NCI-H1436 (cell line): ENCODE measurements around the gene BLOC1S1.
A peak's percentile ranks its signal among the peaks of the same experiment; 100 is the strongest.

ENCODE experiments used
- DNase-seq: peaks from one replicate; lab custom pipeline; 2025; lab: John Stamatoyannopoulos, UW

BLOC1S1 gene

GRCh38 chr12:55711786-55712553 lies 3.9 kb upstream of the BLOC1S1 start:
- DNase-seq = no peak

- DNase-seq = no peak
Measured at GRCh38 chr12:55712700-55713415, 3.0 kb upstream of the BLOC1S1 start.

- no peak for DNase-seq
Measured at GRCh38 chr12:55713721-55714120, 2.1 kb upstream of the BLOC1S1 start.

- DNase-seq = no peak
Measured at GRCh38 chr12:55715169-55715764, 579 bp upstream of the BLOC1S1 start.

- DNase-seq = no peak
Measured at GRCh38 chr12:55716582-55716957, 724 bp downstream of the BLOC1S1 start.

GRCh38 chr12:55717011-55718007 lies 1.5 kb downstream of the BLOC1S1 start:
- no peak for DNase-seq

GRCh38 chr12:55718015-55718414 lies 2.2 kb downstream of the BLOC1S1 start:
- no peak for DNase-seq

- no peak for DNase-seq
Measured at GRCh38 chr12:55718624-55719275, 2.9 kb downstream of the BLOC1S1 start.

GRCh38 chr12:55719371-55719770 lies 3.5 kb downstream of the BLOC1S1 start:
- DNase-seq = no peak

- no peak for DNase-seq
Measured at GRCh38 chr12:55720071-55720564, 4.3 kb downstream of the BLOC1S1 start, which contains the start of gene RDH5. TSS of gene RDH5 (plus strand) at chr12:55720393. CDS start at chr12:55721185, 792 bp downstream.

- no peak for DNase-seq
Measured at GRCh38 chr12:55720894-55721444, 5.1 kb downstream of the BLOC1S1 start.

GRCh38 chr12:55721601-55722213 lies 5.9 kb downstream of the BLOC1S1 start:
- DNase-seq = no peak

GRCh38 chr12:55722948-55723347 lies 7.1 kb downstream of the BLOC1S1 start:
- DNase-seq = no peak

- DNase-seq = no peak
Measured at GRCh38 chr12:55723516-55724225, 7.8 kb downstream of the BLOC1S1 start.

- DNase-seq = peak; percentile 41
Measured at GRCh38 chr12:55724226-55724939, 8.5 kb downstream of the BLOC1S1 start.

GRCh38 chr12:55724940-55725309 lies 9.1 kb downstream of the BLOC1S1 start:
- DNase-seq = no peak

GRCh38 chr12:55725556-55725955 lies 9.7 kb downstream of the BLOC1S1 start:
- no peak for DNase-seq

GRCh38 chr12:55726971-55727370 lies 11.1 kb downstream of the BLOC1S1 start:
- DNase-seq = no peak

GRCh38 chr12:55727643-55728185 lies 11.9 kb downstream of the BLOC1S1 start:
- DNase-seq = no peak
